ENCODE data around the gene CPA4.

Gene CPA4

GRCh38 chr7:130342701-130343380 is 49.9 kb downstream of the CPA4 start:
- DNase-seq (ENCODE audit: insufficient read length, low spot score) (no peak), FAIRE-seq (no peak)

- FAIRE-seq (no peak), DNase-seq (ENCODE audit: insufficient read length, low spot score) (no peak)
Measured at GRCh38 chr7:130344271-130344866, 51.4 kb downstream of the CPA4 start, which contains the start of gene CPA5. Gene CPA5, plus strand, starts transcription at chr7:130344816. Its CDS starts 1,670 bp downstream, at chr7:130346486.

GRCh38 chr7:130345136-130345535 is 52.2 kb downstream of the CPA4 start:
- no peak for DNase-seq (ENCODE audit: insufficient read length, low spot score)
- FAIRE-seq, result no peak

- FAIRE-seq, result no peak
Measured at GRCh38 chr7:130345725-130346124, 52.8 kb downstream of the CPA4 start.

GRCh38 chr7:130346177-130346905 is 53.4 kb downstream of the CPA4 start:
- DNase-seq (ENCODE audit: insufficient read length, low spot score) (no peak), FAIRE-seq (no peak)

More at GRCh38 chr7:130345725-130346124, 52.8 kb downstream of the CPA4 start:
- DNase-seq (ENCODE audit: insufficient read length, low spot score), result no peak

- no peak for DNase-seq (ENCODE audit: insufficient read length, low spot score)
- FAIRE-seq, result no peak
Measured at GRCh38 chr7:130346941-130347340, 54.0 kb downstream of the CPA4 start.

GRCh38 chr7:130349911-130350782 is 57.2 kb downstream of the CPA4 start:
- FAIRE-seq (no peak), DNase-seq (ENCODE audit: insufficient read length, low spot score) (no peak)

GRCh38 chr7:130350945-130351790 is 58.2 kb downstream of the CPA4 start:
- no peak for FAIRE-seq

GRCh38 chr7:130351791-130352090 is 58.8 kb downstream of the CPA4 start:
- DNase-seq (ENCODE audit: insufficient read length, low spot score) (no peak), FAIRE-seq (no peak)

More at GRCh38 chr7:130350945-130351790, 58.2 kb downstream of the CPA4 start:
- DNase-seq (ENCODE audit: insufficient read length, low spot score), result no peak

- FAIRE-seq (no peak), DNase-seq (ENCODE audit: insufficient read length, low spot score) (no peak)
Measured at GRCh38 chr7:130352194-130353074, 59.5 kb downstream of the CPA4 start.

GRCh38 chr7:130353196-130353595 is 60.2 kb downstream of the CPA4 start:
- FAIRE-seq, result no peak
- no peak for DNase-seq (ENCODE audit: insufficient read length, low spot score)

GRCh38 chr7:130356121-130356875 is 63.3 kb downstream of the CPA4 start:
- DNase-seq (ENCODE audit: insufficient read length, low spot score) (no peak), FAIRE-seq (no peak)

GRCh38 chr7:130356876-130357611 is 64.1 kb downstream of the CPA4 start:
- no peak for FAIRE-seq

GRCh38 chr7:130358471-130358870 is 65.5 kb downstream of the CPA4 start:
- no peak for DNase-seq (ENCODE audit: insufficient read length, low spot score)
- no peak for FAIRE-seq

More at GRCh38 chr7:130356876-130357611, 64.1 kb downstream of the CPA4 start:
- DNase-seq (ENCODE audit: insufficient read length, low spot score), result no peak

GRCh38 chr7:130359276-130359857 is 66.4 kb downstream of the CPA4 start:
- DNase-seq (ENCODE audit: insufficient read length, low spot score) (no peak), FAIRE-seq (no peak)

- FAIRE-seq (no peak), DNase-seq (ENCODE audit: insufficient read length, low spot score) (no peak)
Measured at GRCh38 chr7:130360518-130360917, 67.6 kb downstream of the CPA4 start.

GRCh38 chr7:130361681-130362080 is 68.7 kb downstream of the CPA4 start:
- no peak for FAIRE-seq
- no peak for DNase-seq (ENCODE audit: insufficient read length, low spot score)
